Medulla oblongata (tissue), 1 donor: Measurements from ENCODE around the gene ARHGAP33.

ENCODE experiments used
- DNase-seq: peaks from one replicate; pipeline ENCODE4 v3.0.0-alpha.2; 2015; ENCODE audit errors: extremely low spot score

ARHGAP33 gene

DNA sequence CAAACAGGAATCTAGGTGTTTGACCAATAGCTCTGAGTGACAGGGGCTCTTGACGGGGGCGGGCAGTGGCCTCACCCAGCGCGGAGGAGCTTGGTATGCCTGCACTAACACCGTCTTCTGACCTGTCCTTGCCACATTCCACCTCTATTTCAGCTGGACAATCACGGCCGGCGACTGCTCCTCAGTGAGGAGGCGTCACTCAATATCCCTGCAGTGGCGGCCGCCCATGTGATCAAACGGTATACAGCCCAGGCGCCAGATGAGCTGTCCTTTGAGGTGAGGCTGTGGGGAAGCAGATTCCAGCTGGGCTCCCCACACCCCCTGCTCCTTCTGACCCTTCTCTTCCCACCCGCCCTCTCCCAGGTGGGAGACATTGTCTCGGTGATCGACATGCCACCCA, 4.7 kb downstream of the ARHGAP33 start:
- no peak for DNase-seq

- DNase-seq, result no peak
Measured at GRCh38 chr19:35780717-35781116, 5.4 kb downstream of the ARHGAP33 start.

DNA sequence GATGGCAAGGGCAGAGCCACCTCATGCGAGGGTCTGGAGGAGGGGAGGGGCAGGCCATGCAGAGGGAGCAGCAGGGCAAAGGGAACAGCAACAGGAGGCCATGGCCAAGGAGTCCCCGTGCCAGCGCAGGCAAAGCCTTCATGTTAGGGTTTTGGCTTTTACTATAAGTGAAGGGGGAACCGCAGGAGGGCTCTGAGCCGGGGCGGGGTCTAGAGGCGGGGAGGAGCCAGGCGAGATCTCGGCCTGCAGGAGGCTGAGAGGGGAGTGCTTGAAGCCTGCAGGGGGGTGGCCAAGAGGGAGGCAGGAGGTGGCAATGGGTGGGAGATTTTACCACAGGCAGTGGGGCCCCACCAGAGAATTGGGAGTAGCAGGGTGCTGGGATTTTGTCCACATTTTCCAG, 6.3 kb downstream of the ARHGAP33 start:
- DNase-seq, result no peak

GRCh38 chr19:35782589-35782988, 7.2 kb downstream of the ARHGAP33 start:
- no peak for DNase-seq

- DNase-seq, result no peak
Measured at GRCh38 chr19:35783469-35784434, 8.4 kb downstream of the ARHGAP33 start.

GRCh38 chr19:35784503-35785338, 9.4 kb downstream of the ARHGAP33 start:
- DNase-seq, result no peak

GRCh38 chr19:35785339-35785627, 9.9 kb downstream of the ARHGAP33 start:
- no peak for DNase-seq

- DNase-seq, result no peak
Measured at GRCh38 chr19:35786299-35787160, 11.2 kb downstream of the ARHGAP33 start.

- DNase-seq, result no peak
Measured at GRCh38 chr19:35787227-35787799, 11.9 kb downstream of the ARHGAP33 start.

DNA sequence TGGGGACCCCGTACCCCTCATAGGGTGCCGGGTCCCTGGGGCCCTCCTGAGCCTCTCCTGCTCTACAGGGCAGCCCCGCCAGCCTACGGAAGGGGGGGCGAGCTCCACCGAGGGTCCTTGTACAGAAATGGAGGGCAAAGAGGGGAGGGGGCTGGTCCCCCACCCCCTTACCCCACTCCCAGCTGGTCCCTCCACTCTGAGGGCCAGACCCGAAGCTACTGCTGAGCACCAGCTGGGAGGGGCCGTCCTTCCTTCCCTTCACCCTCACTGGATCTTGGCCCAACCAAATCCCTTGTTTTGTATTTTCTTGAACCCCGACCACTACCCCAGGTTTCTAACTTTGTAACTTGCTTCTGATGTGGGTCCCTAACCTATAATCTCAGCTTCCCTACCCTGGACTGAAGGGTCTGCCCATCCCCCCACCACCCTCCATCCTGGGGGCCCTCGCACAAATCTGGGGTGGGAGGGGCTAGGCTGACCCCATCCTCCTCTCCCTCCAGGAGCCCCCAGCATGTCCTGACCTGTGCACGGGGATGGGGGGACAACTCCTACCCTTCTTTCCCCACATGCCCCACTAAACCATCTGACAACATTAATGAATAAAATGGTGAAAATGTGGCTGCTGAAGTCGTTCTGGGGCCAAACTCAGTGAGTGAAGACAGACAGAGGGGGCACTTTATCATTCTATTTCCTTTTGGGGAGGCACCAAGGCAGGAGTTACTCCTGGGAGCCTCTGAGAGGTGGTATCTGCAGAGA, 13.0 kb downstream of the ARHGAP33 start:
- no peak for DNase-seq

DNA sequence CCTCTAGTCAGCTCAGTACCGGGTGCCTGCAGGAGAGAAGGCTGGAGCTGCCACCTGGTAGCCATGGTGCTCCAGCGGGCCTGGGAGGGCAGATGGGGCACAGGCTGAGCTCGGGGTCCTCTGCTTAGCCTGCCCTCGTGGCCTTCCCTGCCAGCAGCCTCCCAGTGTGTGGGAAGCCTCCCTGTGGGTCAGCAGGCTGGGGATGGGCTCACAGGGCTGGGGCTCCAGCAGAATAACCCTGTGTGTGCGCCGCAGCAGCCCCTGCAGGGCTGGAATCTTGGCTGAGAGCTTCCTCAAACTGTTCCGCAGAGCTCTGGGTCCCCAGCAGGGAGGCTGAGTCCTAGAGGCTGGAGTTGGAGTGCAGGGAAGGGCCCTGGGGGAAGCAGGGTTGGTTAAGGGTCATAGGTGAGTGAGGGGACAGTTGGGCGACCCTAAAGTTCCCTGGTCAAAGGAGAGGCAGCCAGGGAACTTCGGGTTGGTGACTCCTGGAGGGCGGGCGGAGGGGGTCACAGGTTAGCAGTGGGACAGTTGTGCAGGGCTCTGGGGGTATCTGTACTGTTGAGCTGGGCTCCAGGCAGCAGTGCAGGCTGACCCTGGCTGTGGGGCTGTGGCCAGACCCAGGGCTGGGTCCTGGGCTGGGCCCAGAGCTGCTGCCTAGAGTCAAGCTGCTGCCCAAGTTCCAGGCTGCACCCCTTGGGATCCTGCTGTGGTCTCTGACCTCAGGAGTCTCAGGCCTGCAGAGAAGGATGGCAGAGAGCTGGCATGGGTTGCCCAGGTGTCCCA, 14.0 kb downstream of the ARHGAP33 start:
- no peak for DNase-seq

GRCh38 chr19:35789978-35790944, 14.9 kb downstream of the ARHGAP33 start:
- DNase-seq, result no peak

GRCh38 chr19:35790981-35791813, 15.8 kb downstream of the ARHGAP33 start:
- no peak for DNase-seq

- no peak for DNase-seq
Measured at GRCh38 chr19:35791814-35792279, 16.5 kb downstream of the ARHGAP33 start.

DNA sequence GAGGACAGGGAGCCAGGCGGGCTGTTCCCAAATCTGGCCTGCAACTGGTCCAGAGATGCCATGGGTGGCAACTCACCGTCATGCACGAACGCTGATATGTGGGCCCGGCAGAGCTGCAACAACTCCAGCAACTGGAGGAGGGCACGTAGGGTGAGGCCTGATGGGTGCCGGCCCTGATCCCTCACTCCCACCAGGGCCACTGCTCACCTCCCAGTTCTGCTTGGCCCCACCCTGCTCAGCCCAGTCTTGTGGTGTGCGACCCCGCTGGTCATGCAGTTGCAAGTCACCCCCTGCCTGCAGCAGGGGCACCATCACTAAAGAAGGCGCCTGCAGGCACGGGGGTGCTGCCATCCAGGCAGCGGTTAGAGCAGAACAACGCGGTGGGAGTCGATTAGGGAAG, 16.9 kb downstream of the ARHGAP33 start:
- no peak for DNase-seq

DNA sequence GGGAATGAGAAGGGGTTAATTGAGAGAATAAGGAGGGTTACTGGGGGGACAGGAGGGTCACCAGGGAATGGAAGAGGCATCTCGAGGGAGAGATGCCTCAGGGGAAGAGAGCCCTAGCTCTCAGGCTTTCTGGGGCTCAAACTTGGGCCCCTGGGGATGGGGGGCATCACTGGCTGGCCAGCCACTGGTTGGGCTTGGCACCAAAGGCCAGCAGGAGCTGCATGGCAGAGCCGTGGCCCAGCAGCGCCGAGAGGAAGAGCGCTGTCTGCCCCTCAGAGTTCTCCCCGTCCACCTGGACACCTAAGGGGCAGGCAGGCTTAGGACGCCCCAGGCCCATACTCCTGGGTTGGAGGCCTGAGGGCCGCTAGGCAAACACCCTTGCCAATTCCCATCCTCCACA, 17.5 kb downstream of the ARHGAP33 start:
- DNase-seq, result no peak

GRCh38 chr19:35793381-35794165, 18.2 kb downstream of the ARHGAP33 start:
- DNase-seq, result no peak
